HG03139 (cell line): ENCODE data around the gene RBFOX2.

Experiments
- ATAC-seq: cut with Tn5 transposase; IDR thresholded peaks from one replicate; pipeline ENCODE4 v1.9.1; 2021; ENCODE audit not compliant: unreplicated experiment

RBFOX2 gene

GRCh38 chr22:35903571-35904335, 124.9 kb downstream of the RBFOX2 start:
- no peak for ATAC-seq

- no peak for ATAC-seq
Measured at GRCh38 chr22:35900483-35901168, 128.0 kb downstream of the RBFOX2 start.

- no peak for ATAC-seq
Measured at GRCh38 chr22:35899736-35900135, 128.9 kb downstream of the RBFOX2 start.

DNA sequence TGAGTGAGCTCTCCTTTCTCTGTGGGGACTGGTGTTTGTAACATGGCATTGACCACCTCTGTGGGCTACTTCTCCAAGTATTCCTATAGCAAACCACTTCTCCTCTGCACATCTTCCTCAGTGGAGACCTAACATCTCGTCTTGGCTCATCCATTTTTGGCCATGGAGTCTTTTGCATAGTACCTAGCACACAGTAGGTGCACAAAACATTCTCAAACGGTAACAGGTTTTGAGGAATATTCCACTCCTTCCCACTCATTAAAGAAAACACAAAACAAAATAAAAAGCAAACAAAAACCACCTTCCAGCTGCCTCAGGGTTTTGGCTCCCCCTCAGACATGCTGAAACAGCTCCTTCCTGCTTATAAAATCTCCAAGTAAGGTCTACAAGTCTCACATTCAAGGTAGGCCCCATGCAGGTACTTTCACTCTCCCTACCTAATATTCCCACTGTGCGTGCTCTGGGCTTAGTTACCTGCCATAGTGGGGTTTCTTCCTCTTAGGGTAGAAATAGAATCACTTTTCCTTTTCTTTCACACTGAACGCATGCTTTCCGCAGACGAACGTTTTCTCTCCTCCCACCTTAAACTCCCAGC, 132.4 kb downstream of the RBFOX2 start:
- ATAC-seq = no peak

- no peak for ATAC-seq
Measured at GRCh38 chr22:35894937-35895708, 133.5 kb downstream of the RBFOX2 start.

DNA sequence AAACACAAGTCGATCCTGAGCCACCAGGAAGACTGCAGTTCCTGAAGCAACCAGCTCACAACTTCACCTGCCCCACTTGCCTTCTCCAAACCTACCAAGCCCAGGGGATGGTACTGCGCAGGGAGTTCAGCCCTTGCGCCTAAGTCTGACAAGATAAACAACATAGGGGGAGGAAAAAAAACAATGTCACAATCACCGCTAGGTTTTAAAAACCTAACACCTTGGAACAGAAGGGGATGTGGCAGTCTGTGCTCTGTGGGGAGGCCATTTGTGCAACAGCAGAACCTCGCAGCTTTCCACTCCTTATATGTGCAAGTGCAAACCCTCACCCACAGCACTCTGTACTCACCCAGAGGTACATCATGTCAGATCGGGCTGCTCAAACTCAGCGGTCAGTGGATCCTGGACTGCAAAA, 134.2 kb downstream of the RBFOX2 start:
- no peak for ATAC-seq

DNA sequence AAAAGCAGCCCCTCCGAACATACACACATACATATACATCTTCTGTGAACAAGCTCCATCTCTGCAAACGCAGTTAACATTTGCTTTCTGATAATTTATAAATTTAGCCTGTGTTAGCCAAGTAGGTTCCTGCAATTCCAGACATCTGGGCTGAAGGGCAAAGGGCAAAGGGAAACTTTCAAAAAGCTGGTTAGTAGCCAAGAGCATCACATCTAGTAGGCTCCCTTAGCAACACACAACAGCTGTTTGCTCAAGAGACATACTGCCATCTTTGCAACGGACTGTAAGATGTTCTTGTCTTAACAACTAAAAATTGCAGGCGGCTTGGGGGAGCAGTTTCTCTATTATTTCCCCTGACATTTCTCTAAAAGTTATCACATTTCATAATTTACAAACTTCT, 134.9 kb downstream of the RBFOX2 start:
- ATAC-seq = no peak

DNA sequence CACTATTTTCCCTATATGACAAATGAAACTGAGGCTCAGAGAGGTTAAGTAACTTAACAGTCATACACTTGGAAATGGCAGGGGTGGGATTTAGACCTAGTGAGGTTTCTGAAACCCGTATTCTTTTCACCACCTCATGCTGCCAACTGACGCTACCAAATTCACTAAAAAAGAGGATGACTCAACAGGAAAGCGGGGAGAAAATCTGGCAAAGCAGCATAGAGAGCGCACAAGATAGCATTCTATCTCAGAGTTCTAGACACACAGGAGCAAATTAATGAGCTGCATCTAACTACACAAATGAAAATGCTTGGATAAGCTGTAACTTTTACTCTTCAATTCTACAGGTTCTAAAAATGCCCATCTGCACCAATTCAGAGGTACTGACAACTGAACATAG, 136.4 kb downstream of the RBFOX2 start:
- ATAC-seq = no peak

DNA sequence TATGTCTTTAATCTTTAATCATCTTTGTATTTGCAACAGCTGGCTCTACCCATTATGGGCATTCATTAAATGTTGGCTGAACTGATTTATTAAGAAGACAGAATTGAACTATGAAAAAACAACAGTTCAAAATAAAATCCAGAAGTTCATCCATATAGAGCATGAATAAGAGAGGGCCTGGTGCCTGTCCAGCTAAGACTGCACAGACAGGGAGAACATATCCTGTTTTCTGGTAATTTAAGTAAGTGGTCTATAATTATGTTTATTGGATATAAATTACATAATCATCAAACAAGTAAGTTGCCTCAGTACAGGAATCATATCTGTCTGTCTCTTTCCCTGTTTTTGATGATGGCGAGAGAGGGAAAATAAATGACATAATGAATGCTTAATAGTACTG, 137.2 kb downstream of the RBFOX2 start:
- ATAC-seq = no peak

DNA sequence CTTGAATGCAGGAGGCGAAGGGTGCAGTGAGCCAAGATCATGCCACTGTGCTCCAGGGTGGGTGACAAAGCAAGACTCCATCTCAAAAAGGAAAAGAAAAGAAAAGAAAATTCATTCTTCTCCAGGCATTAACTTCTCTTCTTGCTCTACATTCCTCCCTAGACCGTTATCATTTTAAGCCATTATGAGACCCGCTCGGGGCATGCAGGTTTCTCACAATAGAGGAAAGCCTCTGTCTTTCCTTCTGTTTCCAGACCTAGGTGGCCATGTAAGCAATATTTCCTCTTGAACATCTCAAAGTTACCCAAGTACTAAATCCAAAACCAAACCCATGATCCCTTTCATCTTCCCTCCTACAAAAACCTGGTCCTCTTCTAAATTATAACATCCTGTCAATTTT, 139.6 kb downstream of the RBFOX2 start:
- ATAC-seq = no peak

DNA sequence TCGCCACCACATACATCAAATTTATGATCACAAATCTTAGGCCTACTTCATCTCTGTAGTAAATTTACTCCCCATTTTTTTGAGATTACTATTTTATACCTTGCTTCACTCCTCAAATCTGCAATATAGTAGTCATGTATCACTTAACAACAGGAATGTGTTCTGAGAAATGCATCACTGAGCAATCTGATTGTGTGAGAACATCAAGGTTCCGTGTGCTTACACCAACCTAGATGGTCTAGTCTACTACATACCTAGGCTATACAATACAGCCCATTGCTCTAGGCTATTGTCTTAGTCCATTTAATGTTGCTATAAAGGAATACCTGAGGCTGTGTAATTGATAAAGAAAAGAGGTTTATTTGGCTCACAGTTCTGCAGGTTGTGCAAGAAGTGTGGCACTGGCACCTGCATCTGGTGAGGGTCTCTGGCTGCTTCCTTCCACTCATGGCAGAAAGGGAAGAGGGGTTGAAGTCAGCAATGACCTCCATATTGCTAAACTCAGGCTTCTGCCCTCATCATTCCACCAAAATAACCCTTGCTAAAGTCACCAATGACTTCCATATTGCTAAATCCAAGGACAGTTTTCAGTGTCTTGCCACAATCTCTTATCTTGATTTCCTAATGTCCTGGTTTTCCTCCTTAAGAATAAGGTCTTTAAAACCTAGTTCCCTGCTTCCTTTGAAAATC, 140.3 kb downstream of the RBFOX2 start:
- no peak for ATAC-seq

DNA sequence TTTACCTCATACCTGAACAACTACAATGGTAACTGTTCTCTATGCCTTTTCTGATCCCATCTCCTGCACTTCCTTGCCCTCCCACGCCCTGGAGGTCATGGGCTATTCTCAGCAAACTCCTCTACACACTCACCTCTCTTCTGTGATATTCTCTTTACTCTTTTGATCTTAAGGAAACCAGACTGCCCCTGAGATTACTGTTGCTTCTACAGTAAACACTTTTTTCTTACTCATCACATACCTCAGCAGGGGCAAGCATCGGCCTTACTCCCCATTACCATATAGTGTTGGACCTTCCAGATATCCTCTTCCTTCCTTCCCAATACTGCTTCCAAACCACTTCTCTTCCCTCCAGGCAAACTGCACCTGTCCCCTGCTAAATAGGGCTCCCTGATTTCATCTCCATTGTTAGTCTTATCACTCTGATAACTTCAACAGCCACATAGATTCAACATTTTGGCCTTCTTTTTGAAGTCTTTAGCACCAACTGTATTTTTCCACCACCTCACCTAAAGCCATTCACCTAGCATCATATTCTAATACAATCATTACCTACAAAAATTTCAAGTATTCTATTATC, 141.2 kb downstream of the RBFOX2 start:
- ATAC-seq = no peak

DNA sequence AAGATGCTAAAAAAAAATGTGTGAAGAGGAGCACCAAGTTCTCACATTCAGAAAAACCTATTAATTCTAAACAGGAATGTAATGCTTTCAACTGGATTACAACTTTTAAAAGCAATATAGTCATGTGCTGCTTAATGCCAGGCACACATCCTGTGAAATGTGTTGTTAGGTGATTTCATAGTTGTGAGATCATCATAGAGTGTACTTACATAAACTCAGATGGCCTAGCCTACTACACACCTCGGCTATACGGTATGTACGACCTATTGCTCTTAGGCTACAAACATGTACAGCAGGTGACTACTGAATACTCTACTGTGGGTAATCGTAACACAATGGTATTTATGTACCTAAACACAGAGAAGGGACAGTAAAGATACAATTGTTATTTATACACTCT, 142.3 kb downstream of the RBFOX2 start:
- ATAC-seq = no peak

GRCh38 chr22:35884529-35884928, 144.1 kb downstream of the RBFOX2 start:
- no peak for ATAC-seq

- ATAC-seq = no peak
Measured at GRCh38 chr22:35883031-35883620, 145.5 kb downstream of the RBFOX2 start.

GRCh38 chr22:35882211-35883030, 146.2 kb downstream of the RBFOX2 start:
- ATAC-seq = no peak

DNA sequence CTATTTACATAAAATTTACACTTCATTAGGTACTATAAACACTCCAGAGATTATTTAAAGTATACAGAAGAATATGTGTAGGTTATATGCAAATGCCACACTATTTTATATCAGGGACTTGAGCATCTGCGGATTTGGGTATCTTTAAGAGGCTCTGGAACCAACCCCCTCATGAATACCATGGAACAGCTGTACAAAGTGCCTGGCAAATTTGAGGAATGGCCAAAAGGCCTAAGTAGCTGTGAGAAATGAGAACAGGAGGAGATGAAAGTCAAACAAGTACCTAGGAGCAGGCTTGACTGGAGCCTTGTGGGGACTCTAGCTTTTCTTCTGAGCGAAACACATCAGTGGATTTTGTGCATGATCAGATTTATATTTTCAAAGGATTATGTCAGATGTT, 149.3 kb downstream of the RBFOX2 start:
- no peak for ATAC-seq

- no peak for ATAC-seq
Measured at GRCh38 chr22:35873426-35873825, 155.2 kb downstream of the RBFOX2 start.

DNA sequence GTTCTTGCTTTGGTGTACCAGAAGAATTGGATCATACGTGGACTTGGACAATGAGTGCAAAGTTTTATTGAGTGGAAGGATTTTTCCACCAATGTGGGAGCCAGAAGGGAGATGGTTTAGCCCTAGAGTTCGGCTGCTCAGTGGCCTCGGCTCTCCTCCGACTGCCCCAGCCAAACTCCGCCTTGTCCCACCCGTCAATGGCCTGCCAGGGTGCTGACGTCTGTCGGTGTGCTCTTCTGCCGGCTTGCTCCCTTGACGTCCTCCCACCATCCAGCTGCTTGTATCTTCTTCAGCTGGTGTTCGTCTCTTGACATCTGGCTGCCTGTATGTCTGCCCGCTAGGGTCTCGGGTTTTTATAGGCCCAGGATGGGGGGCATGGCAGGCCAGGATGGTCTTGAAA, 156.2 kb downstream of the RBFOX2 start:
- no peak for ATAC-seq
